Thoracic aorta (tissue), 2 donors: ENCODE data around the gene FAR2. TPM values are rescaled to one million over a fixed set of nuclear protein-coding genes. Genes with fewer than 3 reads are reported as not detected.
"Not testable (repeated sequence)": the region's sequence is repeated elsewhere in the genome, so short reads cannot be mapped to it uniquely, and the experiment has no call there.

Experiments
- ATAC-seq: fragments of 150-250 bp; one replicate; pipeline ENCODE4 v1.8.0; 2017; ENCODE audit warnings: low read depth; ENCODE audit not compliant: insufficient number of reproducible peaks, low FRiP score
- DNase-seq: peaks from one replicate; pipeline ENCODE4 v3.0.0-alpha.2; 2020; ENCODE audit warnings: low spot score
- H3K27ac ChIP-seq, 2 donors: fragments of 200-600 bp; sonication (generic); 1 replicate in 1 of 2; 2 replicates in 1 of 2; pipeline ENCODE4 v1.5.1; 2016; ENCODE audit warnings: mild to moderate bottlenecking in 2 of 2, moderate library complexity in 2 of 2
- H3K27me3 ChIP-seq: fragments of 200-600 bp; sonication (generic); replicated peaks from 2 replicates; pipeline ENCODE4 v1.6.0; 2016; ENCODE audit warnings: mild to moderate bottlenecking; ENCODE audit not compliant: insufficient read depth
- H3K36me3 ChIP-seq: fragments of 200-600 bp; sonication (generic); one replicate; pipeline ENCODE4 v1.5.1; 2016
- H3K4me1 ChIP-seq, 2 donors: fragments of 200-600 bp; sonication (generic); 1 replicate in 1 of 2; 2 replicates in 1 of 2; pipeline versions ENCODE4 v1.5.1 to v1.6.0; 2016; ENCODE audit warnings: low read depth in 2 of 2, mild to moderate bottlenecking in 1 of 2; ENCODE audit not compliant: control insufficient read depth in 1 of 2
- H3K4me3 ChIP-seq: fragments of 200-600 bp; sonication (generic); 2 replicates; pipeline ENCODE4 v1.5.1; 2016; ENCODE audit warnings: mild to moderate bottlenecking
- H3K9me3 ChIP-seq: fragments of 200-600 bp; sonication (generic); 2 replicates; pipeline ENCODE4 v1.5.1; 2016
- CTCF ChIP-seq: fragments of 200-600 bp; sonication (generic); IDR thresholded peaks from one replicate; pipeline ENCODE4 v1.5.1; 2019; ENCODE audit warnings: antibody characterized with exemption
- total RNA-seq, 2 donors: library from RNA; depleted of rRNA; stranded (reverse); fragments of >200 nt; gene quantifications; one replicate each; pipeline versions ENCODE4 v1.1.0 to v1.2.3, GENCODE V29; 2016

Gene FAR2
- total RNA-seq, 2 donors from 2014 or later, result 8.5 to 16.9 TPM

GRCh38 chr12:29171421-29172258, 22.6 kb downstream of the FAR2 start:
- Histone ChIP-seq H3K4me3 (no peak overlapping the region), H3K27me3 (no peaks in the 10 kb centered on the region), H3K36me3 (no peaks in the 10 kb centered on the region), H3K9me3 (no peaks in the 10 kb centered on the region), H3K27ac (no peak overlapping the region), H3K4me1 (no peaks in the 10 kb centered on the region)
- TF ChIP-seq CTCF, result no peak
- DNase-seq, result no peak
- ATAC-seq, result no peak

GRCh38 chr12:29176941-29177340, 27.9 kb downstream of the FAR2 start:
- no peaks in the 10 kb centered on the region for H3K36me3 ChIP-seq
- H3K4me1 ChIP-seq, result no peaks in the 10 kb centered on the region
- H3K27ac ChIP-seq, result no peak overlapping the region
- no peak for TF ChIP-seq CTCF
- DNase-seq, result no peak
- H3K4me3 ChIP-seq, result no peak overlapping the region
- H3K27me3 ChIP-seq, result no peaks in the 10 kb centered on the region
- no peaks in the 10 kb centered on the region for H3K9me3 ChIP-seq
- no peak for ATAC-seq

- not testable (repeated sequence) for ATAC-seq, H3K36me3 ChIP-seq, H3K9me3 ChIP-seq, H3K4me3 ChIP-seq, DNase-seq, H3K27me3 ChIP-seq, H3K4me1 ChIP-seq, H3K27ac ChIP-seq
Measured at GRCh38 chr12:29182247-29182646, 33.2 kb downstream of the FAR2 start.

- Histone ChIP-seq H3K36me3 (no peaks in the 10 kb centered on the region), H3K27ac (no peak overlapping the region), H3K9me3 (no peaks in the 10 kb centered on the region), H3K4me1 (no peaks in the 10 kb centered on the region), H3K27me3 (no peaks in the 10 kb centered on the region), H3K4me3 (no peak overlapping the region)
- TF ChIP-seq CTCF, result no peak
- no peak for ATAC-seq
- DNase-seq, result no peak
Measured at GRCh38 chr12:29187756-29188155, 38.7 kb downstream of the FAR2 start.

- ATAC-seq, result no peak
- H3K36me3 ChIP-seq, result no peaks in the 10 kb centered on the region
- H3K27me3 ChIP-seq, result no peaks in the 10 kb centered on the region
Measured at GRCh38 chr12:29191267-29191850, 42.3 kb downstream of the FAR2 start.

More at GRCh38 chr12:29191267-29191850, 42.3 kb downstream of the FAR2 start:
- H3K27ac ChIP-seq, result no peak overlapping the region
- no peak overlapping the region for H3K4me3 ChIP-seq
- DNase-seq, result no peak
- no peaks in the 10 kb centered on the region for H3K9me3 ChIP-seq
- H3K4me1 ChIP-seq, result no peaks in the 10 kb centered on the region
- no peak for TF ChIP-seq CTCF
